AG09319 (cell line): ENCODE results near the gene PDE4B.
"Not testable (repeated sequence)": the region's sequence is repeated elsewhere in the genome, so short reads cannot be mapped to it uniquely, and the experiment has no call there.

ENCODE experiments used
- DNase-seq: peaks from one replicate; pipeline ENCODE4 v3.0.0-alpha.2; 2010; ENCODE audit warnings: low read depth; ENCODE audit errors: extremely low read depth
- TF ChIP-seq, protein P1 (sequence below): IDR thresholded peaks from 2 replicates; pipeline ENCODE4 v1.5.1; 2011; ENCODE audit warnings: low read depth, mild to moderate bottlenecking, inconsistent platforms, low read length, moderate library complexity

The PDE4B gene

DNA sequence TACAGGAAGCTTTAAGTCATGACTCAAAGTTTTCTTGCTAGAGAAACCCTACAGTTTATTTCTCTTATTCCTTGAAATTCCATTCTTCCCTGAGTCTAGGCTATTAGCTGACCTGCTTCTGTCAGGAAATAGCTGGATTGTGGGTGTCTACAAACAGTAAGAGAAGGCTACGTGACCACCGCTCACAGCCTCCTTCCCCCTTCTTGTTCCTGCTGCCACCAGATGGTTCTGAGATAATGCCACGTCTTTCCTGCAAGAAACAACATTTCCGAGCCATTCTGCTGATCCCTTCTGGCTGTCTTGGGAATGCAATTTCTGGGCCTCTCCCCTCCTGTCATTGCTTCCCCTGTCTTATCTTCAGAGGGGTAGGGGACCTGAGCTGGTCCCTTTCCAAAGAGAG, 612.4 kb downstream of the PDE4B start:
- DNase-seq, result no peak
- TF ChIP-seq, protein P1, sequence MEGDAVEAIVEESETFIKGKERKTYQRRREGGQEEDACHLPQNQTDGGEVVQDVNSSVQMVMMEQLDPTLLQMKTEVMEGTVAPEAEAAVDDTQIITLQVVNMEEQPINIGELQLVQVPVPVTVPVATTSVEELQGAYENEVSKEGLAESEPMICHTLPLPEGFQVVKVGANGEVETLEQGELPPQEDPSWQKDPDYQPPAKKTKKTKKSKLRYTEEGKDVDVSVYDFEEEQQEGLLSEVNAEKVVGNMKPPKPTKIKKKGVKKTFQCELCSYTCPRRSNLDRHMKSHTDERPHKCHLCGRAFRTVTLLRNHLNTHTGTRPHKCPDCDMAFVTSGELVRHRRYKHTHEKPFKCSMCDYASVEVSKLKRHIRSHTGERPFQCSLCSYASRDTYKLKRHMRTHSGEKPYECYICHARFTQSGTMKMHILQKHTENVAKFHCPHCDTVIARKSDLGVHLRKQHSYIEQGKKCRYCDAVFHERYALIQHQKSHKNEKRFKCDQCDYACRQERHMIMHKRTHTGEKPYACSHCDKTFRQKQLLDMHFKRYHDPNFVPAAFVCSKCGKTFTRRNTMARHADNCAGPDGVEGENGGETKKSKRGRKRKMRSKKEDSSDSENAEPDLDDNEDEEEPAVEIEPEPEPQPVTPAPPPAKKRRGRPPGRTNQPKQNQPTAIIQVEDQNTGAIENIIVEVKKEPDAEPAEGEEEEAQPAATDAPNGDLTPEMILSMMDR, result no peak

DNA sequence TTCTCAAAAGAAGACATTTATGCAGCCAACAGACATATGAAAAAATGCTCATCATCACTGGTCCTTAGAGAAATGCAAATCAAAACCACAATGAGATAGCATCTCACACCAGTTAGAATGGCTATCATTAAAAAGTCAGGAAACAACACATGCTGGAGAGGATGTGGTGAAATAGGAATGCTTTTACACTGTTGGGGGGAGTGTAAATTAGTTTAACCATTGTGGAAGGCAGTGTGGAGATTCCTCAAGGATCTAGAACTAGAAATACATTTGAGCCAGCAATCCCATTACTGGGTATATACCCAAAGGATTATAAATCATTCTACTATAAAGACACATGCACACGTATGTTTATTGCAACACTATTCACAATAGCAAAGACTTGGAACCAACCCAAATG, 618.8 kb downstream of the PDE4B start:
- not testable (repeated sequence) for DNase-seq

DNA sequence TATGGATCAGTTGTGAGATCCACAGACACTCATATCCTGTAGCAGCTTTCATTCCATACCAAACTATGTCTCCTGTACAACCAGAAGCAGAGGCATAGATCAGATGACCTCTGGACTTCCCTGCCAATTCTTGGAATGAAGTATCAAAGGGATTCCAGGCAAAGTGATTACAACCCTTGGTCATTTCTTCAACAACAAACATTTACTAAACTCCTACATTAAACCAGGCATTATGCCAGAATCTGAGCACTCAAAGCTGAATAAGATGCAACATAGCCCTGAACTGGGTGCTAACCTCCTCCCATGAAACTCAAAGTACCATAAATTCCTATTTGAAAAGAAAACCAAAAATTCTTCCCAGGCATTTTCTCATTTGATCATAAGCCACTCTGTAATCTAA, 620.0 kb downstream of the PDE4B start:
- DNase-seq, result no peak
- TF ChIP-seq, protein P1, result no peak

DNA sequence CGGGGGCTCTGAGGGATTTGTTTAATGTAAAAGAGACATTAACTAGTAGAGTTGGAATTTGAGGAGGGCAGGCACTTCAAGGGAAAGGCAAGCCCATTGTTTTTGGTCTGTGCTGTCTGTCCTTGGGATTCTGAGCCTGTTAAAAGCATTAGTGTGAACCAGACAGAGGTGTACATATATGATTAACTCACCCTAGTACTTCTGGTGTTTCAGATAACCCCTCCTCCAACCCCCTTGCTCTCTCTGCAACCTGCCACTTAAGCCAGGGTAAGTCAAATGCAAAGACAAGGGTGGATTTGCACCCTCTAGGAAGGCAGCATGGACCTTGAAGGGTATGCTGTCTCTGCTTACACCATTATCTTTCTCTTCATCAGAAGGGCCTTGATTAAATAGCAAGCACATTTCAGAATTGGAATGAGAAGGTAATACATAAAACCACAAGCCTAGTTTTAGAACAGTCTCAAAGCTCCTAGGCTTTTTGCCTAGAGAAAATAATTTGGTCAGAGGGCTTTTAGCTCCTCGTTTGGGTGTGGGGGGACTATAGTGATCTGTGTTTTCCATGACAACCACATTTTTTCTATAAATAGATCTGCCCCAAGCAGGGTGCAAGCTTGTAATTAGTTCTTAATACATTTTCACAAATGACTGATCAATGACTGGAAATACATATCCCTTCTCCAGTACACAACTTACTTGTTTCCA, 620.6 kb downstream of the PDE4B start:
- DNase-seq, result no peak

DNA sequence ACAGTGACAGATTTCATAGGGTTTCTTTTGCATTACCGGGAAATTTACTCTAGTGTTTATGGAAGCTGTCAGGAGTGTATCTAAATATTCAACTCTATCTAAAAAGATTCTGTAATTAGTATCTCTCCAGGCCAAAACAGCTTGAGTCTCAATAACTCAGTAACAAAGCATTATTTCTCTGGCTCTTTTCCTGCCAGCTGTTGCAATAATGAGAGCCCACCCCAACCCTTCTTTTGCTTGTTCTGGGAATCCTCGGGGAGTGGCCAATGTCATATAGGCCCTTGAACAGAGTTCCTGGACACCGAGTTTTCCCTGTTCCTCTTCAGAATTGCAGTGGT, 621.1 kb downstream of the PDE4B start:
- no peak for DNase-seq

More for the DNA sequence above, 620.6 kb downstream of the PDE4B start:
- TF ChIP-seq, protein P1, result no peak

DNA sequence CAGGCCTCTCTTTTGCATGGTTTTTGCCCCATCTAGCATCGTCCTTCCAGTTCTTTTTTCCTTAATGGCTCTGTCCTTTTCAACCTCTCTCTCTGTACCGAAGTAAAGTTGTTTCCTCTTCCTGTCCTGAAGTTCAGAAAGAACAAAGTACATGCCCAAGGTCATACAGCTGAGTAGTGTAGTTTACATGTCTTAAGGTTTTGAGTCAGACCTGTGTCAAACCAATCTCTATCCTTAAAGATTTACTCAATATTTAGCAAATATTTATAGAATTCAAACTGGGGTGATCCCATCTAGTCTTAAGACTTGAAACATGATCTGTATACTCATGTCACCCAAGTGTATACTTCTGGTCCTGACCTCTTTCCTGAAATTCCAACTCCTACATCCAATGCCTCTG, 622.6 kb downstream of the PDE4B start:
- DNase-seq, result no peak
- TF ChIP-seq, protein P1, result no peak

More for the DNA sequence above, 621.1 kb downstream of the PDE4B start:
- TF ChIP-seq, protein P1, result no peak

DNA sequence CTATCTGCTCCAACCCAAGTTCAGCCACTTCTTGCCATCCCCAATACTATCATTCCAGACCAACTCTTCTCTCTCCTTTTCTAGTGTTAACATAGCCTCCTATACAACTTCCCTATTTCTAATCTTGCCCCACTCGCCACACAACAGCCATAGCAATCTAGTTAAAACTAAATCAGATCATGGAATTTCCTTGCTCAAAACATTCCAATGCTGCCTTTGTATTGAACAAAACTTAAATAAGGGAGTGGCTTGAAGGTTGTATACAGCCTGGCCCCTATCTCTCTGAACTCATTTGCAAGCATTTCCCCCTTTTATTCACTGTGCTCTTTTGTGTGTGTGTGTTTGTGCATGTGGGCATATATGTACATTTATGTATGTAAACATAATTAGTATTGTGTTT, 623.2 kb downstream of the PDE4B start:
- TF ChIP-seq, protein P1, result no peak
- DNase-seq, result no peak

DNA sequence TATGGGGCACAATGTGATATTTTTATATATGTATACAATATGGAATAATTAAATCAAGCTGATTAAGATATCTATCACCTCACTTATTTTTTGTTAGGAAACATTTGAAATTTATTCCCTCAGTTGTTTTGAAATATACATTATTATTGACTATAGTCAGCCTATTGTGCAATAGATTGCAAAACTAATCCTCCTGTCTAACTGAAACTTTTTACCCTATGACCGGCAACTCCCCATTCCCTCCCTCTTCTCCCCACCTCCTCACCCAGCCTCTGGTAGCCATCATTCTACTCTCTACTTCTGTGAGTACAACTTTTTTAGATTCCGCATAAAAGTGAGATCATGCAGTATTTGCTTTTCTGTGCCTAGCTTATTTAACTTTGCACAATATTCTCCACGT, 623.6 kb downstream of the PDE4B start:
- DNase-seq, result no peak
- TF ChIP-seq, protein P1, result no peak
